ENCODE measurements around the gene KRTAP4-9.

Gene KRTAP4-9

DNA sequence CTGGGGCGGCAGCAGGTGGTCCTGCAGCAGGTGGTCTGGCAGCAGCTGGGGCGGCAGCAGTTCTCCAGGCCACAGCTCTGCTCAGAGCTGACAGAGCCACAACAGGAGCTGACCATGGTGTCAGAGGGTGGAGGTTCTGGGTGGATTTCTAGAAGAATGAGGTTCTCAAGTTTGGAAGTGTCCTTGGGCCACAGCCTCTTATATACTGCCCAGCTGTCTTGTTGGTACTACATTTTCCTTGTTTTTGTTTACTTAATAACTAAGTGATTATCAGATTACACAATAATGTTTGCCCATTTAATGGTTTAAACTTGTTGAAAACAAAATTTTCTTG lies 44.4 kb downstream of the KRTAP4-9 start, which contains the start of gene KRTAP4-5:
Gene KRTAP4-5, minus strand, starts transcription at position 174 of the 334 bp plus-strand sequence. Its CDS starts 58 bp downstream, at position 116.
- no peak for TF ChIP-seq JUND (IDR thresholded peaks at IDR 0.05; ENCODE audit: low read depth)
- in situ Hi-C loops (cut with HindIII; ENCODE audit: low pct_unique_long_range_greater_than_20kb, low sequenced_read_pairs): no loop called here
- no peak for DNase-seq (ENCODE audit: low read depth in 1 of 2, low spot score in 1 of 2)

DNA sequence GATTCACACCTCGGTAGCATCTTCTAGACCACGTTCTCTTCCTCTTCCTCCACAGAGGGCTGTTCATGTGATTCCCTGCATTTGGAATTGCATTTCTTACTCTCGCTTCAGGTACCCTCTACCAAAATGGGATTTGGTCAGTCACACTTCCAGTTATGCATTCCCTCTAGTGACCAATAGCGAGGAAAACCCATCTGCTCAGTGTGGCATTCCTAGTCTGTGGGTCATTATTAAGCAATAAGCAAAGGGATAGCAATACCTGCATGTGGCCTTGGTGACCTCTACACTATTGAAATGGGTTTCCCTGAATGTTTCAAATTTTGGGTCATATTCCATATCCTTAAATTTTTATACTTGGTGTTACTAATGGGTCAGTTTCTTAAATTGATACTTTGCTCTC lies 44.8 kb downstream of the KRTAP4-9 start:
- no peak for TF ChIP-seq JUND (IDR thresholded peaks at IDR 0.05; ENCODE audit: low read depth)
- in situ Hi-C loops (cut with HindIII; ENCODE audit: low pct_unique_long_range_greater_than_20kb, low sequenced_read_pairs): no loop called here

DNA sequence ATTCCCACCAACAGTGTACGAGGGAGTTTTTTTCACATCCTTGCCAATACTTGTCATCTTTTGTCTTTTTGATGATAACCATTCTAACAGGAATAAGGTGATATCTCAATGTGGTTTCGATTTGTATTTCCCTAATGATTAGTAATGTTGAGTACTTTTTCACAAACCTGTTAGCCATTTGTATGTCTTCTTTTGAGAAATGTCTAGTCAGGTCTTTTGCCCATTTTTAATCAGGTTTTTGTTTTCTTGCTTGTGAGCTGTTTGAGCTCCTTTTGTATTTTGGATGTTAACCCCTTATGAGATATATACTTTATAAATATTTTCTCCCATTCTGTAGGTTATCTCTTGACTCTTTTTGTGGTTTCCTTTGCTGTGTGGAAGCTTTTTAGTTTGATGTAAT lies 46.3 kb downstream of the KRTAP4-9 start:
- DNase-seq (ENCODE audit: low read depth in 1 of 2, low spot score in 1 of 2): no peak
- TF ChIP-seq JUND (IDR thresholded peaks at IDR 0.05; ENCODE audit: low read depth): no peak
- in situ Hi-C loops (cut with HindIII; ENCODE audit: low pct_unique_long_range_greater_than_20kb, low sequenced_read_pairs): no loop called here

More for the DNA sequence above, 44.8 kb downstream of the KRTAP4-9 start:
- no peak for DNase-seq (ENCODE audit: low read depth in 1 of 2, low spot score in 1 of 2)

DNA sequence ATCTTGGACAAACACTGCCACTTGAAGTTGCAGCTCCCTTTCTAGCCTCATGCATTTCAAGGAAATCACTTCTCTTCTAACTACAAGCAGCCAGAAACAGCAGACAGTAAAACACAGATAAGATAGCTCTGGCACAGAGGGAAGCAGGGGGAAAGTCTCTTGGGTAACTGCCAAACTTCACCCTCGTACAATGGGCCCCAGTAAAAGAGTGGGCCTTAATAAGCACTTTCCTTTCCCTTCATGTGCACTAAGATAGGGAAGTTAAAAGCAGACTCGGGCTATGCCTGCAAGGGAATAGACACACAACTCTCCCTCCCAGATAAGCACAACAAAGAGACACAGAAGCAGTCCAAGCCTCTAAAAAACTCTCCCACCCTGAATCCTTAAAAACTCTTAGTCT lies 48.7 kb downstream of the KRTAP4-9 start:
- no peak for TF ChIP-seq JUND (IDR thresholded peaks at IDR 0.05; ENCODE audit: low read depth)
- in situ Hi-C loops (cut with HindIII; ENCODE audit: low pct_unique_long_range_greater_than_20kb, low sequenced_read_pairs): no loop called here
- no peak for DNase-seq (ENCODE audit: low read depth in 1 of 2, low spot score in 1 of 2)

All from T47D (cell line).